Uterus (tissue), 4 donors: Measurements from ENCODE around the gene ST6GALNAC4. TPM values are rescaled to one million over a fixed set of nuclear protein-coding genes. Genes with fewer than 3 reads are reported as not detected.
A peak's percentile ranks its signal among the peaks of the same experiment; 100 is the strongest.

Source experiments
- DNase-seq, 2 donors: peaks; one replicate each; pipeline ENCODE4 v3.0.0-alpha.2; 2019 to 2020
- H3K27ac ChIP-seq, 2 donors: fragments of 200-600 bp; sonication (generic); 1 replicate in 1 of 2; 2 replicates in 1 of 2; pipeline ENCODE4 v1.5.1; 2016 to 2018
- H3K27me3 ChIP-seq, 2 donors: fragments of 200-600 bp; sonication (generic); one replicate each; pipeline ENCODE4 v1.5.1; 2018 to 2019; ENCODE audit warnings: control low read depth in 1 of 2
- H3K36me3 ChIP-seq, 2 donors: fragments of 200-600 bp; sonication (generic); one replicate each; pipeline ENCODE4 v1.5.1; 2019; ENCODE audit warnings: control low read depth in 1 of 2
- H3K4me1 ChIP-seq, 2 donors: fragments of 200-600 bp; sonication (generic); one replicate each; pipeline ENCODE4 v1.5.1; 2018 to 2019; ENCODE audit warnings: control low read depth in 1 of 2
- H3K4me3 ChIP-seq, 2 donors: fragments of 200-600 bp; sonication (generic); 1 replicate in 1 of 2; 2 replicates in 1 of 2; pipeline ENCODE4 v1.5.1; 2018 to 2019; ENCODE audit warnings: mild to moderate bottlenecking in 1 of 2
- H3K9me3 ChIP-seq, 2 donors: fragments of 200-600 bp; sonication (generic); one replicate each; pipeline ENCODE4 v1.5.1; 2019; ENCODE audit warnings: control low read depth in 1 of 2
- POLR2A ChIP-seq, 2 donors: fragments of 450-650 bp; IDR thresholded peaks; one replicate each; pipeline ENCODE4 v1.6.1; 2016; ENCODE audit warnings: antibody characterized with exemption in 2 of 2, mild to moderate bottlenecking in 1 of 2, moderate library complexity in 1 of 2
- intact Hi-C: fragments of 100-400 bp; cut with DNase I; formaldehyde crosslinking; loops from one replicate; pipeline ENCODE4 v1.15.1; 2023; ENCODE audit warnings: low total_unique reads
- total RNA-seq, 4 donors: library from RNA; depleted of rRNA in 3 of 4; stranded (reverse); fragments of >200 nt in 3 of 4; gene quantifications; one replicate each; pipeline versions ENCODE4 v1.1.0 to v1.2.4, GENCODE V29; 2014 to 2023
- TF ChIP-seq, protein P1 (sequence below), 4 experiments: fragments of 200-600 bp in 2 of 4; fragments of 450-650 bp in 2 of 4; sonication (generic) in 2 of 4; IDR thresholded peaks; one replicate each; pipeline ENCODE4 v1.5.1; 2016 to 2019; ENCODE audit warnings: antibody characterized with exemption in 4 of 4, mild to moderate bottlenecking in 2 of 4, moderate library complexity in 1 of 4
- donor health status: DM: yes; HTN: yes; CAD: no.

ST6GALNAC4 gene
- total RNA-seq, 4 donors from 2014 or later: 0.59 to 41.7 (median 20.7) TPM

DNA sequence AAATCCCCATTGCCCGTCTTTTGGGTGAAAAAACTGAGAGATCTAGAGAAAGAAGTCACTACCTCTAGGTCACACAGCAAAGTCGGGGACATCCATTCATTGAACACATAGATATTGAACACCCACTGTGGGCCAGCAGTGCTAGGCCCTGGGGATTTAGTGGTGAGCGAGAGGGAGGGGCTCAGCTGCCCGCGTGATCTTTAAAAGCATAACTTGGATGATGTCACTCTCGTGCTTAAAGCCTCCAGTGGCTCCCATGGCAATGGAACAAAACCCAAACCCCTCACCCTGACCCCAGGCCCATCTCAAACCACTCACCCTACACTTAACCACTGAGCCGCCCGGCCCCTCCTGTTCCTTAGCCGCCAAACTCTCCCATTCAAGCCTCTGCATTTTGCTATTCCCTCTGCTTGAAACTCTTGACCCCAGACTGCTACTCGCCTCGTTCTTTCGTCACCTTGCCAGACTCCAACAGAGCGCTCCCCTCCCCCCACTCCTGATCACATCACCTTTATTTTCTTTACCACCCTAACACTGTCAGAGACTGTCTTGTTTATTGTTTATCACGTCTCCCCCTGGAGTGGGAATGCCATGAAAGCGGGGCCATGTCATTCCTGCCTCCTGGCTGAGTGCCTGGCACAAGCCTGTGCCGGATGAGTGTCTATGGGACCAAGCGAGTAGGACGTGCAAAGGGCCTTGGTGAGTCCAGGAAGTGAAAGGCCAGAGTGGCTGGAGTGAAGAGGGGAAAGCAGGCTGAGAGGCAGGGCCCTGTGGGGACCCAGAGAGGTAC, 14.4 kb upstream of the ST6GALNAC4 start:
- intact Hi-C loops: no loop called here
- TF ChIP-seq, protein P1, sequence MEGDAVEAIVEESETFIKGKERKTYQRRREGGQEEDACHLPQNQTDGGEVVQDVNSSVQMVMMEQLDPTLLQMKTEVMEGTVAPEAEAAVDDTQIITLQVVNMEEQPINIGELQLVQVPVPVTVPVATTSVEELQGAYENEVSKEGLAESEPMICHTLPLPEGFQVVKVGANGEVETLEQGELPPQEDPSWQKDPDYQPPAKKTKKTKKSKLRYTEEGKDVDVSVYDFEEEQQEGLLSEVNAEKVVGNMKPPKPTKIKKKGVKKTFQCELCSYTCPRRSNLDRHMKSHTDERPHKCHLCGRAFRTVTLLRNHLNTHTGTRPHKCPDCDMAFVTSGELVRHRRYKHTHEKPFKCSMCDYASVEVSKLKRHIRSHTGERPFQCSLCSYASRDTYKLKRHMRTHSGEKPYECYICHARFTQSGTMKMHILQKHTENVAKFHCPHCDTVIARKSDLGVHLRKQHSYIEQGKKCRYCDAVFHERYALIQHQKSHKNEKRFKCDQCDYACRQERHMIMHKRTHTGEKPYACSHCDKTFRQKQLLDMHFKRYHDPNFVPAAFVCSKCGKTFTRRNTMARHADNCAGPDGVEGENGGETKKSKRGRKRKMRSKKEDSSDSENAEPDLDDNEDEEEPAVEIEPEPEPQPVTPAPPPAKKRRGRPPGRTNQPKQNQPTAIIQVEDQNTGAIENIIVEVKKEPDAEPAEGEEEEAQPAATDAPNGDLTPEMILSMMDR (IDR thresholded peaks at IDR 0.05): no peak
- TF ChIP-seq POLR2A (IDR thresholded peaks at IDR 0.05): no peak
- H3K9me3 ChIP-seq: no peaks in the 10 kb centered on the region
- peaks cover 12 to 14% of the 10 kb centered on the region in 2 donors for H3K27me3 ChIP-seq
- H3K27ac ChIP-seq: no peak overlapping the region
- peaks cover 2 to 11% of the 10 kb centered on the region in 2 donors for H3K4me1 ChIP-seq
- no peaks in the 10 kb centered on the region for H3K36me3 ChIP-seq
- DNase-seq: no peak
- peak overlapping the region; percentile 33 to 41 for H3K4me3 ChIP-seq

DNA sequence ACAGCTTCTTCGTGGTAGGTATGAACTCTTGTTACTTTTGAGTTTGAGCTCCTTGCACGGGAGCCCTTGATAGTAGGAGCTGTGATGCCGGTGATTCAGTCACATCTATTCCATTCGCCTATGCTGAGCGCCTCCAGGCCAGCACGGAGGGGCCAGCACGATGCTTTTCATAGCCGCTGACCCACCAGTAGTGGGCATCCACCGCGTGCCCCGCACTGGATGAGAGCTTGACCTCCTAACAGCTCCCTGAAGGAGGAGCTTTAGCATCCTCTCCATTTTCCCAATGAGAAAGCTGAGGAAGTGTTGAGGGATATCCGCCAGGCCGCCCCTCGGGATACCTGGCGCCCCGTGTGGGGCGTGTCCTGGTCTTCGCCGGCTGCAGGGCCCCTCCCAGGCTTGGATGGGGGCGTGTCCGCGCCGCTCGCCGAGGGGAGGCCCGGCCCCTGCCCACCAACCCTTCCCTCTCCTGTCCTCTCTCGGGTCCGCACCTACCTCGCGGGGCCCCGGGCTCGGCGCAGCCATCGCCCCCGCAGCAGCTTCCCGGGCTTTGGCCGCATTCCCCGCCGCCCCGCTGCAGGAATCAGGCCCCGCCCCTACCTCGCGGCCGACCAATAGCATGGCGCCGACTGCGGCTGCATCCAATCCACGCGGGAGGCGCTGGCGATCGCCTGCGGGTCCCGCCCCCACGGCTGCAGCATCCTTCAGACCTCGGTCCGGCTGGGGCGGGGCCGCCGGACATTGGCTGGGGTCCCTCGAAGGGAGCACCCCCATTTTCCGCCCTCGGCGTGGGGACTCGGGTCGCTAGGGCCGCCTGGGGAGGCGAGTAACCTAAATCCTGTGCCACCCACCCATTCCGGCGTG, 13.6 kb upstream of the ST6GALNAC4 start, which contains the start of gene PIP5KL1:
Gene PIP5KL1, minus strand, starts transcription at position 547 of the 861 bp plus-strand sequence. Its CDS starts 25 bp downstream, at position 522.
- TF ChIP-seq POLR2A (IDR thresholded peaks at IDR 0.05): no peak
- TF ChIP-seq, protein P1 (IDR thresholded peaks at IDR 0.05): no peak
- DNase-seq: peak; percentile 82 to 85

DNA sequence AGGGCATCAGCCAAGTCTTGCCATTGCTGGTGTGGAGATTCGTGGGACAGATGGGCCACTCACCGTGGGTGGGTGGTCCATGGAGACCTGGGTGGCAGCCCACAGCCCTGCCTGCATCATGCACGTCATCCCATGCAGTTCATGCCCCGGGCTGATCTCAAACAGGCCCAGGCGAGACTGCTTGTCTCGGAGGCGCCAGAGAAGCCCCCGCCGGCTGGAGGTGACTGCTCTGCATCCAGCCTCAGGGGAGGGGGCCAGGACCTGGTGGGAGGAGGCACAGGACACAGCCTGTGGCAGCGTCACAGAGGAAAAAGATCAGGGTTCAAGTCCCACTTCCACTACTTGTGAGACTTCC, 12.8 kb upstream of the ST6GALNAC4 start:
- H3K27ac ChIP-seq: no peak overlapping the region
- intact Hi-C loops: loop anchor here (10.0 kb wide), 1 partner anchor 425 kb away; no protein-coding TSS in a partner anchor
- peaks cover 0 to 10% of the 10 kb centered on the region in 2 donors for H3K4me1 ChIP-seq
- no peak overlapping the region for H3K4me3 ChIP-seq
- H3K27me3 ChIP-seq: peaks cover 12 to 14% of the 10 kb centered on the region in 2 donors
- TF ChIP-seq, protein P1 (IDR thresholded peaks at IDR 0.05): no peak
- TF ChIP-seq POLR2A (IDR thresholded peaks at IDR 0.05): no peak
- no peaks in the 10 kb centered on the region for H3K36me3 ChIP-seq
- DNase-seq: no peak
- H3K9me3 ChIP-seq: no peaks in the 10 kb centered on the region

More for the DNA sequence above, 13.6 kb upstream of the ST6GALNAC4 start, which contains the start of gene PIP5KL1:
- H3K27ac ChIP-seq: no peak within 1 kb of the TSS
- peaks cover 12 to 14% of the 10 kb centered on the region in 2 donors for H3K27me3 ChIP-seq
- peak within 1 kb of the TSS; percentile 33 to 41 for H3K4me3 ChIP-seq
- H3K9me3 ChIP-seq: no peaks in the 10 kb centered on the region
- no peaks in the 10 kb centered on the region for H3K36me3 ChIP-seq
- intact Hi-C loops: no loop called here
- H3K4me1 ChIP-seq: peaks cover 0 to 10% of the 10 kb centered on the region in 2 donors

DNA sequence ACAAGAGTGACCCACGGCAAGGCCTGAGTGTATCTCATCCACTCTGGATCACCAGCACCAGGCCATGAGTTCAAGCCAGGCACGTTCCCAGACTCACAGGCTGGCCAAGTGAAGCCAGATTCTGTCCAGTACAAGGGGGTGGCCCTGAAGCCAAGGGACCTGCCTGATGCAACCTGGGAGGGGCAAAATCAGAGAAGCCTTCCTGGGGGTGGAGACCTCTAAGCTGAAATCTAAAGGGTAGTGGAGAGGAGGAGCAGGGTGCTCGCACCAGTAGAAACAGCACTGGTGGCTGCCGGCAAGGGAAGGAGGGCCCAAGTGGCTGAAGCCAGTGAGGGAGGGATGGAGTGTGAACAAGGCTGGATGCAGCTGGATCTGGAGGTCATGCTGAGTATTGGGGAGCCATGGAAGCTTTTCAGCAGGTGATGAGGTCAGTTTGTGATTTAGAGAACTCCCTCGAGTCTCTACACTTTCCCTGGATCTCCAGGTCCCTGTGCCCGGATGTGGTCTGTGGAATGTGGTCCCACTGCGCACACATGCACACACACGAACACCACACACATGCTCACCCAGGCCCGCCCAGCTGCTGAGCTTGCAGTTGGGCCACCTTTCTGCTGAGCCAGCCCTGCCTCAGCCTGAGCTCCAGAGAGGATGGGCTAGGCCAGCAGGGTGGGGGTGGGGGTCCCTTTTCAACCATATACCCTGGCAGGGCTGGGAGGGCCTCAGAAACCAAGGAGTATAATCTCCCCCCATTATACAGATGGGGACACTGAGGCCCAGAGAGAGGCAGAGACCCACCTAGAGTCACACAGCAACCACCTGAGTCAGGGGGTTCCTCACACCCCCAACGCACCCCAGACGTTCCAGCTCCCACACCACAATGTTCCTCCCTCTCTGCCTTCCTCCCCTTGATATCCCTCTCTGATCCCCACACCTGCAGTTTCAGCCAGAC, 12.1 kb upstream of the ST6GALNAC4 start:
- Histone ChIP-seq H3K27me3 (peaks cover 12 to 14% of the 10 kb centered on the region in 2 donors), H3K4me3 (no peak overlapping the region), H3K27ac (no peak overlapping the region), H3K9me3 (no peaks in the 10 kb centered on the region), H3K4me1 (peaks cover 0 to 10% of the 10 kb centered on the region in 2 donors), H3K36me3 (no peaks in the 10 kb centered on the region)
- DNase-seq: no peak
- intact Hi-C loops: loop anchor here (10.0 kb wide), 1 partner anchor 424 kb away; no protein-coding TSS in a partner anchor
- TF ChIP-seq, protein P1 (IDR thresholded peaks at IDR 0.05): no peak
- no peak for TF ChIP-seq POLR2A (IDR thresholded peaks at IDR 0.05)
